GM21360 (cell line): ENCODE data around the gene NBEA.
A peak's percentile ranks its signal among the peaks of the same experiment; 100 is the strongest.

Experiments
- ATAC-seq: cut with Tn5 transposase; IDR thresholded peaks from one replicate; pipeline ENCODE4 v1.9.1; 2021; ENCODE audit warnings: mild to moderate bottlenecking, moderate library complexity; ENCODE audit not compliant: unreplicated experiment

NBEA gene

GRCh38 chr13:35164324-35164932, 222.4 kb downstream of the NBEA start:
- ATAC-seq, result peak; percentile 57

DNA sequence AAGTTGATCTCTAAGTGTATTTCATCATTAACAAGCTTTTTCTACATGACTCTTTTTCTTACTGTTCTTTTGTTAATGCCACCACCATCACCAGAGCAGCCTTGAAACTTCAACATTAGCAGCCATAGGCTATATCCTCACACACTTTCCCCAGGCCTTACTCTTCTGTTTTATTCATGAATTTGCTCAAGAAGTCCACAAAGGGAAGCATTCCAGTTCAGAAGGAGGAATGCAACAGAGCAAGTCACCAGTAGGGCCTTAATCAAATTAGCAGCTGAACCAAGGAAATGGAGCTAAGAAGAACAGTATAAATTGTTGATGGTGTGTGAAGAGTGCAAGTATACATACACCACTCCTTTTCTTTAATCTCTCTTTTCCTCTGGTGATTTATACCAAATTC, 223.1 kb downstream of the NBEA start:
- ATAC-seq, result no peak

DNA sequence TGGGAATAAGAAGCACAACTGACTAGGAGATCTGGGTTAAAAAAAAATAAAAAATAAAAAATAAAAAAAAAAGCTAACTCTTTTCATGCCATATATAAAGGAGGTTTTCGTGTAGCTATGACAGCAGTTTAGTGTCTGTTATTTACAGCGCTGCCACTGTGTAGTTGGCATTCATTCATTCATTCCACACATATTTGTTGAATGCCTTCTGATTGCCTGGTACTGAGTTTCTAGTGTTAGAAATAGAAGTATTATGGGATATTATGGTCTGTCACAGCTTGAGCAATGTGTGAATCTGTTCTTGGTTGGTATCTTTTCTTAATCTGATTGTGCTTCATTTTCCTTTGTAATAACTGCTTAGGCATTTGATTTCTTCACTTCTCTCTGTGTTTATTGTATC, 237.4 kb downstream of the NBEA start:
- no peak for ATAC-seq

DNA sequence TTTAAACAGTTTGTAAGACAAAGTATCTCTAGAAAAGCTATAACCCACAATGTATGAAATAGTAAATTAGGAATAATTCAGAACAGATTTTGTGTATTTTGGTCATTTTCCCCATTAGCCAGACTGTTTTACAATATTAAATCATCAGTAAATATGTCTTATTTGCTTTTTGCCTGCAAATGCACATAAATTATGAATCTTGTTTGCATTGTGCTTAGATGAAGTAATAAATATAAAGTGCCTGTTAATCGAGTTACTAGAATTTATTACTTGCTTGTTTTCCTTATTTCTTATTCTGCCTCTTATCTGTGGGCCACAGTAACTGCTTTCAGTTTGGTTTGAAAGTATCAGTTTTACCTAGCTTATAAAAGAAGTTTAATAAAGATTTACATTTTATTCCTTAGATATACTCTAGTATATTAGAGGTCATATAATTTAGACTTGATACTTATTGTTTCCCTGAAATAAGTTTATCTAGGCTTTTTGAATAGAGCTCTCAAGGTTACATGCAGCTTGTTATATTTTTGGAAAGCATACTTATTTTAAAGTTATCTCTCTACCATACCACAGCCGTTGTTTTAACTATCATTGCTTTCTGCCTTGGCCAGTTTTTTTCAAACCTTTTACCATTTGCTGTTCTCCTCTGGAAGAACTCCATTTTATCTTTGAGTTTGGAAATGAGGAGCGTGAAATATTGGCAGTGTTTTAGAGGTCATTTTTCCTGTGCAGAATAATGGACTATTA, 238.0 kb downstream of the NBEA start:
- no peak for ATAC-seq

- ATAC-seq, result no peak
These were observed 248.2 kb downstream of the NBEA start for GRCh38 chr13:35190241-35190640.

GRCh38 chr13:35191883-35192282, 249.8 kb downstream of the NBEA start:
- no peak for ATAC-seq

- ATAC-seq, result no peak
These were observed 256.6 kb downstream of the NBEA start for GRCh38 chr13:35198613-35199200.

- ATAC-seq, result no peak
These were observed 266.5 kb downstream of the NBEA start for GRCh38 chr13:35208587-35208986.

- no peak for ATAC-seq
These were observed 268.2 kb downstream of the NBEA start for GRCh38 chr13:35210261-35210660.

- ATAC-seq, result no peak
These were observed 269.9 kb downstream of the NBEA start for GRCh38 chr13:35211949-35212348.

GRCh38 chr13:35213911-35214310, 271.8 kb downstream of the NBEA start:
- ATAC-seq, result no peak

DNA sequence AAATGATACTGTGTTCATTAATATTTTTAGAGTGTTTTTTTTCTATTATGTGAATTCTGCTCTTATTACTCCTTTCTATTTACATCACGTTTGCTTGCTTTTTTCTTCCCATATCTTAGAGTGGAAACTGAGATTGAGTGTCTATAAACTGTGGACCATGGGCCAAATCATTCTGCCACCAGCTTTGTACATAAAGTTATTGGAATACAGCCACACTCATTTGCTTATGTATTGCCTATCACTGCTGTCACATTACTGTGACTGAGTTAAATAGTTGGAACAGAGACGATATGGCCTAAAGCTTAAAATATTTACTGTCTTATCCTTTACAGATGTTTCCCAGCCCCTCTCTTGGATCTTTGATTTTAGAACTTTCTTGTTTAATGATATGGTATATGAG, 274.1 kb downstream of the NBEA start:
- ATAC-seq, result no peak

- no peak for ATAC-seq
These were observed 277.0 kb downstream of the NBEA start for GRCh38 chr13:35219021-35219420.

GRCh38 chr13:35225159-35225558, 283.1 kb downstream of the NBEA start:
- ATAC-seq, result no peak

DNA sequence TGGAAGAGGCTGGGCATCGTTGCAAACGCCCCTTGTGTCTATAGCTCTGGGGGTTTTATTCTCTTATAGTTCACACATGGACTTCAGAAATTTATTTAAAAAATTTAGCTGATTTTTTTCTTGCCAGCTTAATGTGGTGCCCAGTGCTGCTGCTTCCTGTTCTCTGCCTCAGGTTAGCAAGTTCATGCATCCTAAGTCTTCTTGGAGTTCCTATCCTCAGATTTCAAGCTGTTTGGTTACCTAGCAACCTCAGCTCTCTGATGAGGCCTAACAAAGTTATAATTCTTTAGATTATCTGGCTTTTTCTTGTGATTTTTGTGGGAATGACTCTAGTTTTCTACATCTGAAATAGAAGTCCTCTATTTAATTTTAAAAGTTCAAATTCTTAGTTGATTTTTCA, 283.5 kb downstream of the NBEA start:
- ATAC-seq, result no peak

DNA sequence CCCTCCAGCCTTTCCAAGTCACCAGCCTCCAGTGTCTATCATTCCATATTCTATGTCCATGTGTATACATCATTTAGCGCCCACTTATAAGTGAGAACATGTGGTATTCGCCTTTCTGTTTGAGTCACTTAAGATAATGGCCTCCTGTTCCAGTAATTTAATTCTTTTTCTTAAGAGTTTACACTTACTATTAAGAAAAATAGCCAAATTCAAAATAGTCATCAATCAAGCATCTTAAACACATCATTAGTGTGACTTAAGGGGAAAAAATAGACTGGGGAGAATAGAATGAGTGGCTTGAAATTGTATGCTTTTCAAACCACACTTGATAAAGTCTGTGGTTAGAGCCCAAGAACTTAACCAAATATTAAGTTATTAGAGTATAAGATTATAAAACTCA, 286.5 kb downstream of the NBEA start:
- no peak for ATAC-seq

DNA sequence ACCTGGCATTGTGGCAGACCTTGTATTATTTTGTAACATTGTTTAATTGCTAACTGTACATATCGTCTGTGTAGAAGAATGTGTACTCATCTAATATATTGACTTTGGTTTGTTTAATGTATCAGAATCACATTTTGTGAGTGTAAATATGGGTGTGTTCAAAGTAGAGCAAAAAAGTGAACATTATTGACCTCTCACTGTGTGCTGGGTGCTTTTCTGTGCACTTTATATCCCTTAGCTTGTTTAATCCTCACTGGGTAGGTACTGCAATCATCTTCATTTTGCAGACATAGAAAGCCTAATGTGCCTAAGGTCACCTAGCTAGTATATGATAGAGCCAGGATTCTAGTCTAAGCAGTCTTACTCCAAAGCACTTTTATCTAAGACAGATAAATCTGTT, 289.4 kb downstream of the NBEA start:
- no peak for ATAC-seq

DNA sequence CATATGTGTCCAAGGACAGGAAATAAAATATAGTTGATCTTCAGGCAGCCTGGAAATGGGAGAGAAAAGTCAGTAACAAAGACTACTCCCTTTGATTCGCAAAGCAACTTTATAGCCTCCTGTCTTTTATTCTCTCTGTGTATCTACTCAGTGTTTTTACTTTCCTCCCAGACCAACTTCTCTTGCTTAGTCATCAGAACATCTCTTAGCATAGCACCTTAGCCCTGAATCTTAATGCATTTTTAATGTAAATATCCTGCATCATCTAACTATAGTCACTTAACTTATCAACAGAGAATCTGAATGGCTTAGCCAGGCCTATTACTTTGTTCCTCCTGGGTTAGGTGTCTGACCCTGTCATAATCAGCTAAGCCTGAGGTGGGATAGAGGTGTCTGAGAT, 296.2 kb downstream of the NBEA start:
- no peak for ATAC-seq

DNA sequence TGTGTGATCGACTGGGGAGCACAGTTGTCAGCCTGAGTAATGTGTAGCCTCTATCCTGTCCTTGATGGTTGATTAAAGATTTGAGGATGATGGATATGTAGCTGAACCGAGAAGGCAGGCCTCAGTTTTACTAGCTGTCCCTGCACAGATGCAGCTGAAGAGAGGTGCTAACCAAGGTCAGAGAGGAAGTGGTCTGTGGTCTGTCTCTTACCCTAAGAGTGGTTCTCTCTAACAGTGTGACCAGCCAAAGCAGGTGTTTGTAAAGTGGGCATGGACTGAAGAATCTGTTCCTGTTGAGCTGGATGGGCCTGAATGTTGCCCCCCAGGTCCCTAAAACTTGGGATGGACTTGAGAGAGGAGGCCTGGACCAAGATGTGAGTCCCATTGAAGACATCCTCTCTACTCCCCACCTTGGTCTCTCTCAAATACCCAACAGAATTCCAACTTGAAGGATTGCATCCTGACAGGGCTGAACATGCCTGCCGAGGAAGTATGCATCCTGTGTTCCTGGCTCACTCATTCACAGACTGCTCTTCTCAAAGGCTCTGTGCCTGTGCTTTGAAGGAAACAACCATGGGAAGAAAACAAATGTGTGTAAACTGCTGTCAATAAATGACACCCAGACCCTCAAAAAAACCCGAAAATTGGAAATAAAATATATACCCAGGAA, 310.6 kb downstream of the NBEA start:
- no peak for ATAC-seq

DNA sequence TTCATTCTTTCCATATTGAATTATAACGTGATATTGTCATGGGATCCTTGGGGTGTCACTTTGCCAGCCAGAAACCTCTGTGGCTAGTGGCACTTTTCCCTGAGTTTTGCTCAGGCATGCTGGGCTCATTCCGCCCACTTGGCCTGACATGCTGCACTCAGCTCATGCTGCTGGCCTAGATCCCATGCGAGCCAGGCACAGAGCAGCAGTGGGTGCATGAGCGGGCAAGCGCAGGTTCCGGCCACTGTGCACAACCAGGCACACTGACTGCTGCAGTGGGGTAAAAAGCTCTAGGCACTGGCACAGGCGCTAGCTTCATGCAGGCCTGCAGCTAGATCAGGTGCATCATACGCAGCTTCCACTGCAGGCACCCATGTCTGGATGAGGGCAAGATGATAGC, 313.2 kb downstream of the NBEA start:
- no peak for ATAC-seq

GRCh38 chr13:35256459-35257148, 314.5 kb downstream of the NBEA start:
- no peak for ATAC-seq
